Stimulated activated CD4-positive, alpha-beta T cell treated with anti-CD3 and anti-CD28 coated beads, Interleukin-1b, Interleukin-23, amount 100 ng/mL, for 4 hours (primary cell): Measurements from ENCODE around the gene CUEDC1.
A peak's percentile ranks its signal among the peaks of the same experiment; 100 is the strongest.

Source experiments
- DNase-seq, 2 donors: peaks; one replicate each; pipeline ENCODE4 v3.0.0-alpha.2; 2020; ENCODE audit warnings: low read depth in 2 of 2

Gene CUEDC1

GRCh38 chr17:57957886-57958285 is 2.7 kb upstream of the CUEDC1 start:
- DNase-seq: no peak

- no peak for DNase-seq
Observed at GRCh38 chr17:57957120-57957850, 2.1 kb upstream of the CUEDC1 start.

GRCh38 chr17:57956291-57957119 is 1.3 kb upstream of the CUEDC1 start:
- peak in 1 of 2 donors; percentile 14 for DNase-seq

GRCh38 chr17:57954397-57955182 is 622 bp downstream of the CUEDC1 start:
- no peak for DNase-seq

GRCh38 chr17:57953705-57954396 is 1.4 kb downstream of the CUEDC1 start:
- no peak for DNase-seq

- no peak for DNase-seq
Observed at GRCh38 chr17:57953219-57953618, 2.0 kb downstream of the CUEDC1 start.

GRCh38 chr17:57949649-57950048 is 5.6 kb downstream of the CUEDC1 start:
- DNase-seq: no peak

- no peak for DNase-seq
Observed at GRCh38 chr17:57948555-57949420, 6.4 kb downstream of the CUEDC1 start.

- no peak for DNase-seq
Observed at GRCh38 chr17:57948169-57948554, 7.0 kb downstream of the CUEDC1 start.

GRCh38 chr17:57947369-57947768 is 7.8 kb downstream of the CUEDC1 start:
- no peak for DNase-seq

GRCh38 chr17:57946798-57947358 is 8.3 kb downstream of the CUEDC1 start:
- DNase-seq: no peak

GRCh38 chr17:57945996-57946797 is 9.0 kb downstream of the CUEDC1 start:
- DNase-seq: no peak

GRCh38 chr17:57944908-57945307 is 10.3 kb downstream of the CUEDC1 start:
- no peak for DNase-seq

GRCh38 chr17:57943645-57944044 is 11.6 kb downstream of the CUEDC1 start:
- DNase-seq: no peak

GRCh38 chr17:57943140-57943539 is 12.1 kb downstream of the CUEDC1 start:
- DNase-seq: no peak

GRCh38 chr17:57941384-57942370 is 13.5 kb downstream of the CUEDC1 start:
- DNase-seq: no peak

GRCh38 chr17:57940653-57941329 is 14.4 kb downstream of the CUEDC1 start:
- no peak for DNase-seq

GRCh38 chr17:57940231-57940630 is 15.0 kb downstream of the CUEDC1 start:
- DNase-seq: no peak
